HepG2 (cell line): ENCODE measurements around the gene ARVCF. TPM values are rescaled to one million over a fixed set of nuclear protein-coding genes. Genes with fewer than 3 reads are reported as not detected.

Source experiments
- ATAC-seq: fragments of 200-7000 bp; cut with Tn5 transposase; 3 replicates; pipeline ENCODE4 v1.9.1; 2020; ENCODE audit warnings: mild to moderate bottlenecking, moderate library complexity
- BruUV-seq: library from RNA; stranded (reverse); fragments of 400-500 nt; replicated peaks from 2 replicates; lab custom pipeline; 2021; lab: Mats Ljungman, UMichigan
- CTCF ChIA-PET: fragments of 300-600 bp; formaldehyde crosslinking; extraction: SDS; loops from one replicate; lab custom pipeline; 2021; ENCODE audit warnings: low total read pairs, inconsistent platforms, low intra/inter-chr PET ratio; lab: Yijun Ruan, JAX
- POLR2A ChIA-PET: fragments of 350-600 bp; sonication (Branson Sonifier 250); formaldehyde crosslinking; loops from one replicate; lab custom pipeline; 2020; ENCODE audit warnings: antibody characterized with exemption, inconsistent platforms; lab: Yijun Ruan, JAX
- DNase-seq: peaks from one replicate; pipeline ENCODE4 v3.0.0-alpha.2; 2015; ENCODE audit warnings: low spot score
- FAIRE-seq: peaks from 3 replicates; lab custom pipeline; 2011; peaks lifted over from hg19 to GRCh38; lab: Jason Lieb, UNC
- H2AFZ ChIP-seq: one replicate; pipeline ENCODE4 v1.6.1; 2011; ENCODE audit warnings: low read length, inconsistent platforms
- H3K27ac ChIP-seq: fragments of 300-600 bp; 3 replicates; pipeline ENCODE4 v1.8.0; 2011; ENCODE audit warnings: mixed run types, mild to moderate bottlenecking, mixed read lengths, low read length, inconsistent platforms; ENCODE audit not compliant: insufficient read depth; ENCODE audit errors: extremely low read length
- H3K27me3 ChIP-seq, 2 experiments: fragments of 200-600 bp in 1 of 2; 2 replicates in 1 of 2; 3 replicates in 1 of 2; pipeline versions ENCODE4 v1.6.0 to v1.8.0; 2011; ENCODE audit warnings: low read length in 2 of 2, mild to moderate bottlenecking in 2 of 2, moderate library complexity in 2 of 2, inconsistent platforms in 1 of 2; ENCODE audit not compliant: insufficient read depth in 2 of 2, control insufficient read depth in 1 of 2
- H3K36me3 ChIP-seq, 2 experiments: fragments of 200-600 bp in 1 of 2; replicated peaks in 1 of 2; 2 replicates in 1 of 2; 3 replicates in 1 of 2; pipeline versions ENCODE4 v1.5.1 to v1.8.0; 2011; ENCODE audit warnings: low read length in 2 of 2, inconsistent platforms in 1 of 2; ENCODE audit not compliant: insufficient read depth in 2 of 2, control insufficient read depth in 1 of 2
- H3K4me1 ChIP-seq: 2 replicates; pipeline ENCODE4 v1.5.1; 2012; ENCODE audit warnings: low read length, inconsistent platforms; ENCODE audit not compliant: insufficient read depth
- H3K4me2 ChIP-seq: 2 replicates; pipeline ENCODE4 v1.6.0; 2011; ENCODE audit warnings: low read depth, low read length, inconsistent platforms
- H3K4me3 ChIP-seq, 3 experiments: fragments of 200-600 bp in 1 of 3; sonication (generic), shearing (Covaris generic) in 1 of 3; replicated peaks in 1 of 3; 2 replicates each; pipeline ENCODE4 v1.5.1; 2011 to 2016; ENCODE audit warnings: low read length in 3 of 3, inconsistent platforms in 2 of 3, low read depth in 2 of 3, mild to moderate bottlenecking in 2 of 3, control low read depth in 1 of 3, mixed read lengths in 1 of 3; ENCODE audit not compliant: insufficient read depth in 1 of 3
- H3K79me2 ChIP-seq: one replicate; pipeline ENCODE4 v1.6.1; 2011; ENCODE audit warnings: low read length, inconsistent platforms; ENCODE audit not compliant: insufficient read depth
- H3K9ac ChIP-seq: 2 replicates; pipeline ENCODE4 v1.6.0; 2011; ENCODE audit warnings: mild to moderate bottlenecking, low read depth, low read length, inconsistent platforms; ENCODE audit not compliant: insufficient read depth
- H3K9me3 ChIP-seq: 2 replicates; pipeline ENCODE4 v1.5.1; 2012; ENCODE audit warnings: mild to moderate bottlenecking, low read length
- H4K20me1 ChIP-seq: 2 replicates; pipeline ENCODE4 v1.6.0; 2011; ENCODE audit warnings: inconsistent platforms, mild to moderate bottlenecking, low read length, moderate library complexity; ENCODE audit not compliant: insufficient read depth
- BHLHE40 ChIP-seq: IDR thresholded peaks from 2 replicates; pipeline ENCODE4 v1.6.1; 2011; ENCODE audit warnings: low read length, improper control_type of control experiment
- DNMT1 ChIP-seq: sonication (generic); formaldehyde crosslinking; IDR thresholded peaks from 2 replicates; pipeline ENCODE4 v1.5.1; 2020; ENCODE audit warnings: mild to moderate bottlenecking, missing genetic modification reagents
- GLI4 ChIP-seq: sonication (generic); formaldehyde crosslinking; IDR thresholded peaks from 2 replicates; pipeline ENCODE4 v1.5.1; 2020; ENCODE audit warnings: missing genetic modification reagents, mild to moderate bottlenecking, moderate library complexity, borderline replicate concordance
- GZF1 ChIP-seq: sonication (generic); formaldehyde crosslinking; IDR thresholded peaks from 2 replicates; pipeline ENCODE4 v1.5.1; 2020; ENCODE audit warnings: mild to moderate bottlenecking, missing genetic modification reagents
- HNRNPH1 ChIP-seq: fragments of 200-400 bp; formaldehyde crosslinking; optimal IDR thresholded peaks from 2 replicates; pipeline ENCODE3; 2017; ENCODE audit warnings: mild to moderate bottlenecking, low read depth, low read length
- HOXA3 ChIP-seq: sonication (generic); formaldehyde crosslinking; IDR thresholded peaks from 2 replicates; pipeline ENCODE4 v1.5.0; 2020; ENCODE audit warnings: missing genetic modification reagents
- MEIS2 ChIP-seq: sonication (generic); formaldehyde crosslinking; IDR thresholded peaks from 2 replicates; pipeline ENCODE4 v1.9.0; 2021; ENCODE audit warnings: mild to moderate bottlenecking, missing genetic modification reagents
- NRL ChIP-seq: sonication (generic); formaldehyde crosslinking; IDR thresholded peaks from 2 replicates; pipeline ENCODE4 v1.5.0; 2020; ENCODE audit warnings: missing genetic modification reagents, mild to moderate bottlenecking, moderate library complexity, borderline replicate concordance
- SRSF4 ChIP-seq: fragments of 200-400 bp; formaldehyde crosslinking; IDR thresholded peaks from one replicate; pipeline ENCODE4 v1.6.1; 2018; ENCODE audit warnings: mild to moderate bottlenecking, low read depth, low read length, moderate library complexity; ENCODE audit not compliant: poor library complexity, severe bottlenecking
- ZNF224 ChIP-seq: sonication (generic); formaldehyde crosslinking; IDR thresholded peaks from 2 replicates; pipeline ENCODE4 v1.5.0; 2020; ENCODE audit warnings: mild to moderate bottlenecking, missing genetic modification reagents
- ZNF235 ChIP-seq: sonication (generic); formaldehyde crosslinking; IDR thresholded peaks from 2 replicates; pipeline ENCODE4 v1.8.1; 2023; ENCODE audit warnings: mild to moderate bottlenecking, missing genetic modification reagents, borderline replicate concordance
- ZNF33A ChIP-seq: sonication (generic); formaldehyde crosslinking; IDR thresholded peaks from 2 replicates; pipeline ENCODE4 v1.5.1; 2020; ENCODE audit warnings: missing genetic modification reagents, mild to moderate bottlenecking, moderate library complexity, borderline replicate concordance
- ZNF34 ChIP-seq: sonication (generic); formaldehyde crosslinking; IDR thresholded peaks from 2 replicates; pipeline ENCODE4 v1.4.0; 2020; ENCODE audit warnings: mild to moderate bottlenecking, missing genetic modification reagents, borderline replicate concordance
- ZNF496 ChIP-seq: sonication (generic); formaldehyde crosslinking; IDR thresholded peaks from 2 replicates; pipeline ENCODE4 v1.8.1; 2023; ENCODE audit warnings: mild to moderate bottlenecking, moderate library complexity, missing genetic modification reagents; ENCODE audit not compliant: insufficient replicate concordance
- ZNF879 ChIP-seq: sonication (generic); formaldehyde crosslinking; IDR thresholded peaks from 2 replicates; pipeline ENCODE4 v1.8.1; 2023; ENCODE audit warnings: missing genetic modification reagents
- ZSCAN22 ChIP-seq: sonication (generic); formaldehyde crosslinking; IDR thresholded peaks from 2 replicates; pipeline ENCODE4 v1.4.0; 2020; ENCODE audit warnings: mild to moderate bottlenecking, missing genetic modification reagents
- WGBS: methylation state at CpG from one replicate; pipeline ENCODE4 v1.1.6; 2017; ENCODE audit warnings: low lambda C conversion rate; 5-methylcytosine and 5-hydroxymethylcytosine counted together
- in situ Hi-C: cut with HindIII; loops from 2 replicates; pipeline ENCODE4 v1.10.0; 2017; ENCODE audit warnings: low pct_unique_long_range_greater_than_20kb; ENCODE audit not compliant: extremely low pct_ligation_motif_present
- intact Hi-C: fragments of 100-400 bp; cut with micrococcal nuclease; formaldehyde crosslinking; loops from one replicate; pipeline ENCODE4 v1.10.0; 2022; ENCODE audit not compliant: unreplicated experiment
- polyA plus RNA-seq, 8 experiments: library from polyadenylated mRNA; depleted of rRNA in 3 of 8; stranded (reverse) in 7 of 8; unstranded in 1 of 8; fragments of >200 nt; fragmentation: Illumina TruSeq in 4 of 8; extraction: Trizol in 4 of 8; gene quantifications; 2 replicates each; pipeline versions ENCODE4 v1.2.1 to v1.2.3, GENCODE V29; 2011 to 2016; ENCODE audit warnings: low read depth in 4 of 8, missing spikeins in 1 of 8, mixed read lengths in 1 of 8; ENCODE audit not compliant: insufficient read depth in 1 of 8
- total RNA-seq, 5 experiments: library from RNA; depleted of rRNA; stranded (reverse); fragments of >200 nt; fragmentation: Illumina TruSeq; extraction: Trizol; gene quantifications; 2 replicates each; pipeline ENCODE4 v1.2.3, GENCODE V29; 2016; ENCODE audit warnings: low read depth in 1 of 5
- TF ChIP-seq, protein P1 (sequence below): sonication (generic); formaldehyde crosslinking; IDR thresholded peaks from 2 replicates; pipeline ENCODE4 v1.8.1; 2023; ENCODE audit warnings: mild to moderate bottlenecking, missing genetic modification reagents
- TF ChIP-seq, protein P2 (sequence below): sonication (generic); formaldehyde crosslinking; IDR thresholded peaks from 2 replicates; pipeline ENCODE4 v1.5.1; 2020; ENCODE audit warnings: mild to moderate bottlenecking, missing genetic modification reagents, moderate library complexity
- TF ChIP-seq, protein P3 (sequence below): sonication (generic); formaldehyde crosslinking; IDR thresholded peaks from 2 replicates; pipeline ENCODE4 v1.5.1; 2020; ENCODE audit warnings: missing genetic modification reagents, mild to moderate bottlenecking, borderline replicate concordance

The ARVCF gene
- total and polyA plus RNA-seq, 2 of the 13 experiments (the other 11 are each of a cell fraction or from before 2014, with no cell fraction given) = 16.4 to 17.7 TPM

DNA sequence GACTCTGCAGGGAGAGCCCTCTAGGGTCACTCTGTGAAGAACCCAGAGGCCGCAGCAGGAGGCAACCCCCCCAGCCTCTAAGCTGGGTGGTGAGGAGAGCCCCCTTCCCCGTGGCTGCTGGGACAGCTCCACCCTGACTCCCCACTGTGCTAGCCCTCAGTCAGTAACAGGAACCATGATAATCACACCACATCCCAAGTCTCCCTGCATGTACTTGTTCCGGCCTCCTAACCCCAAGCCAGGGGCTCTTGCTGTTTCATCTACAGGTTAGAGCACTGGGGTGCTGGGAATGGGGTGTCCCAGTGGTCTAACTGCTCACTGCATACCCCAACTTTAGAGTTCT lies 26.9 kb downstream of the ARVCF start:
- H4K20me1 ChIP-seq = peaks cover 9% of the 10 kb centered on the region; the same call in 1 of the 2 replicates
- no peaks in the 10 kb centered on the region; a peak in 1 of 5 replicates for H3K36me3 ChIP-seq
- no peak overlapping the region for H3K27ac ChIP-seq
- ATAC-seq (no peak), FAIRE-seq (no peak), DNase-seq (no peak)
- no peak overlapping the region for H3K4me3 ChIP-seq
- no peak overlapping the region for H3K4me2 ChIP-seq
- BruUV-seq = no TSS peak
- WGBS = 100% methylated on average over 1 of the region's 3 CpGs
- CTCF ChIA-PET = no interaction called here
- intact Hi-C loops = no loop called here
- no peak overlapping the region for H2AFZ ChIP-seq
- no peaks in the 10 kb centered on the region for H3K9me3 ChIP-seq
- POLR2A ChIA-PET = no interaction called here
- TF ChIP-seq ZNF235 (no peak), SRSF4 (no peak), NRL (no peak), BHLHE40 (no peak), ZNF33A (CRISPR knock-in tag) (no peak), GLI4 (CRISPR knock-in tag) (no peak), DNMT1 (CRISPR knock-in tag) (no peak), ZNF496 (CRISPR knock-in tag) (no peak), ZSCAN22 (CRISPR knock-in tag) (no peak), ZNF879 (CRISPR knock-in tag) (no peak), ZNF34 (CRISPR knock-in tag) (no peak), HNRNPH1 (no peak), HOXA3 (CRISPR knock-in tag) (no peak), MEIS2 (CRISPR knock-in tag) (no peak), GZF1 (CRISPR knock-in tag) (no peak), ZNF224 (CRISPR knock-in tag) (no peak)
- TF ChIP-seq, protein P1, sequence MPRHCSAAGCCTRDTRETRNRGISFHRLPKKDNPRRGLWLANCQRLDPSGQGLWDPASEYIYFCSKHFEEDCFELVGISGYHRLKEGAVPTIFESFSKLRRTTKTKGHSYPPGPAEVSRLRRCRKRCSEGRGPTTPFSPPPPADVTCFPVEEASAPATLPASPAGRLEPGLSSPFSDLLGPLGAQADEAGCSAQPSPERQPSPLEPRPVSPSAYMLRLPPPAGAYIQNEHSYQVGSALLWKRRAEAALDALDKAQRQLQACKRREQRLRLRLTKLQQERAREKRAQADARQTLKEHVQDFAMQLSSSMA (CRISPR knock-in tag) = no peak
- TF ChIP-seq, protein P2, sequence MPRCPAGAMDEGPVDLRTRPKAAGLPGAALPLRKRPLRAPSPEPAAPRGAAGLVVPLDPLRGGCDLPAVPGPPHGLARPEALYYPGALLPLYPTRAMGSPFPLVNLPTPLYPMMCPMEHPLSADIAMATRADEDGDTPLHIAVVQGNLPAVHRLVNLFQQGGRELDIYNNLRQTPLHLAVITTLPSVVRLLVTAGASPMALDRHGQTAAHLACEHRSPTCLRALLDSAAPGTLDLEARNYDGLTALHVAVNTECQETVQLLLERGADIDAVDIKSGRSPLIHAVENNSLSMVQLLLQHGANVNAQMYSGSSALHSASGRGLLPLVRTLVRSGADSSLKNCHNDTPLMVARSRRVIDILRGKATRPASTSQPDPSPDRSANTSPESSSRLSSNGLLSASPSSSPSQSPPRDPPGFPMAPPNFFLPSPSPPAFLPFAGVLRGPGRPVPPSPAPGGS (CRISPR knock-in tag) = no peak
- TF ChIP-seq, protein P3, sequence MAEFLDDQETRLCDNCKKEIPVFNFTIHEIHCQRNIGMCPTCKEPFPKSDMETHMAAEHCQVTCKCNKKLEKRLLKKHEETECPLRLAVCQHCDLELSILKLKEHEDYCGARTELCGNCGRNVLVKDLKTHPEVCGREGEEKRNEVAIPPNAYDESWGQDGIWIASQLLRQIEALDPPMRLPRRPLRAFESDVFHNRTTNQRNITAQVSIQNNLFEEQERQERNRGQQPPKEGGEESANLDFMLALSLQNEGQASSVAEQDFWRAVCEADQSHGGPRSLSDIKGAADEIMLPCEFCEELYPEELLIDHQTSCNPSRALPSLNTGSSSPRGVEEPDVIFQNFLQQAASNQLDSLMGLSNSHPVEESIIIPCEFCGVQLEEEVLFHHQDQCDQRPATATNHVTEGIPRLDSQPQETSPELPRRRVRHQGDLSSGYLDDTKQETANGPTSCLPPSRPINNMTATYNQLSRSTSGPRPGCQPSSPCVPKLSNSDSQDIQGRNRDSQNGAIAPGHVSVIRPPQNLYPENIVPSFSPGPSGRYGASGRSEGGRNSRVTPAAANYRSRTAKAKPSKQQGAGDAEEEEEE (CRISPR knock-in tag) = no peak
- no peak overlapping the region for H3K9ac ChIP-seq
- H3K27me3 ChIP-seq = no peaks in the 10 kb centered on the region
- peaks cover 18% of the 10 kb centered on the region for H3K4me1 ChIP-seq
- H3K79me2 ChIP-seq = no peaks in the 10 kb centered on the region
- in situ Hi-C loops = no loop called here
